Liver (tissue), 3 donors: ENCODE data around the gene PTPRN2.

ENCODE experiments used
- CTCF ChIP-seq: fragments of 150-350 bp; IDR thresholded peaks from 2 replicates; pipeline ENCODE4 v1.5.1; 2017; ENCODE audit warnings: improper control_type of control experiment, low read depth, low read length; ENCODE audit not compliant: missing input control
- MAX ChIP-seq: IDR thresholded peaks from 2 replicates; pipeline ENCODE4 v1.6.1; 2016; ENCODE audit warnings: antibody characterized with exemption
- TAF1 ChIP-seq: conservative IDR thresholded peaks from 2 replicates; pipeline ENCODE4 v1.6.1; 2016; ENCODE audit warnings: antibody characterized with exemption, mild to moderate bottlenecking
- TF ChIP-seq, protein P1 (sequence below): IDR thresholded peaks from 2 replicates; pipeline ENCODE4 v1.6.1; 2016; ENCODE audit warnings: antibody characterized with exemption, mild to moderate bottlenecking
- TF ChIP-seq, protein P2 (sequence below): IDR thresholded peaks from 2 replicates; pipeline ENCODE4 v1.6.1; 2016; ENCODE audit warnings: antibody characterized with exemption
- donor health status: healthy.
- donor health status: healthy.

DNA sequence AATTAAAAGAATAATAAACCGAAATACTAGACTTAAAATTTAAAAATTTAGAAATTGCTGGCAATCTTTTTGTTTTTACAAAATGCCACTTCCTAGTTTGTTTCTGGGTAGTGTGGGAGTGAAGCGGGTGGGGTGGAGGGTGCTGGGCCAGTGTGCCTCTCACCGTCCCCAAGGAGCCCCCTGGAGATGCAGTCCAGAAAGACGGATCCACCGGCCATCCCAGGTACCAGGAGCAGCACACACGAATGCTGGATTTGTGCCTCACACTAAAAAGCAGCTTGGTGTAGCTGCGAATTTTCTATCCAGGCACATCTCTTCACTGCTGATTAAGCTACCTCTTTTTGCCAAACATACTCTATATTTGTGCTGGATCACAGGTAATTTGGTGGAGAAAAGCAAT is 632.7 kb downstream of the PTPRN2 start:
- TF ChIP-seq CTCF = no peak
- no peak for TF ChIP-seq MAX
- no peak for TF ChIP-seq TAF1
- TF ChIP-seq, protein P1, sequence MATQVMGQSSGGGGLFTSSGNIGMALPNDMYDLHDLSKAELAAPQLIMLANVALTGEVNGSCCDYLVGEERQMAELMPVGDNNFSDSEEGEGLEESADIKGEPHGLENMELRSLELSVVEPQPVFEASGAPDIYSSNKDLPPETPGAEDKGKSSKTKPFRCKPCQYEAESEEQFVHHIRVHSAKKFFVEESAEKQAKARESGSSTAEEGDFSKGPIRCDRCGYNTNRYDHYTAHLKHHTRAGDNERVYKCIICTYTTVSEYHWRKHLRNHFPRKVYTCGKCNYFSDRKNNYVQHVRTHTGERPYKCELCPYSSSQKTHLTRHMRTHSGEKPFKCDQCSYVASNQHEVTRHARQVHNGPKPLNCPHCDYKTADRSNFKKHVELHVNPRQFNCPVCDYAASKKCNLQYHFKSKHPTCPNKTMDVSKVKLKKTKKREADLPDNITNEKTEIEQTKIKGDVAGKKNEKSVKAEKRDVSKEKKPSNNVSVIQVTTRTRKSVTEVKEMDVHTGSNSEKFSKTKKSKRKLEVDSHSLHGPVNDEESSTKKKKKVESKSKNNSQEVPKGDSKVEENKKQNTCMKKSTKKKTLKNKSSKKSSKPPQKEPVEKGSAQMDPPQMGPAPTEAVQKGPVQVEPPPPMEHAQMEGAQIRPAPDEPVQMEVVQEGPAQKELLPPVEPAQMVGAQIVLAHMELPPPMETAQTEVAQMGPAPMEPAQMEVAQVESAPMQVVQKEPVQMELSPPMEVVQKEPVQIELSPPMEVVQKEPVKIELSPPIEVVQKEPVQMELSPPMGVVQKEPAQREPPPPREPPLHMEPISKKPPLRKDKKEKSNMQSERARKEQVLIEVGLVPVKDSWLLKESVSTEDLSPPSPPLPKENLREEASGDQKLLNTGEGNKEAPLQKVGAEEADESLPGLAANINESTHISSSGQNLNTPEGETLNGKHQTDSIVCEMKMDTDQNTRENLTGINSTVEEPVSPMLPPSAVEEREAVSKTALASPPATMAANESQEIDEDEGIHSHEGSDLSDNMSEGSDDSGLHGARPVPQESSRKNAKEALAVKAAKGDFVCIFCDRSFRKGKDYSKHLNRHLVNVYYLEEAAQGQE = no peak
- TF ChIP-seq, protein P2, sequence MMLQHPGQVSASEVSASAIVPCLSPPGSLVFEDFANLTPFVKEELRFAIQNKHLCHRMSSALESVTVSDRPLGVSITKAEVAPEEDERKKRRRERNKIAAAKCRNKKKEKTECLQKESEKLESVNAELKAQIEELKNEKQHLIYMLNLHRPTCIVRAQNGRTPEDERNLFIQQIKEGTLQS = no peak
